Heart left ventricle (tissue), 13 donors: ENCODE data around the gene ZNF512B.

Experiments used
- CTCF ChIP-seq, 12 donors: fragments of 200-600 bp; sonication (generic) in 4 of 12; IDR thresholded peaks; one replicate each; pipeline versions ENCODE4 v1.5.0 to v1.8.0; 2018 to 2022; ENCODE audit warnings: antibody characterized with exemption in 12 of 12, mild to moderate bottlenecking in 5 of 12
- POLR2A ChIP-seq, 2 donors: fragments of 450-650 bp; IDR thresholded peaks; one replicate each; pipeline ENCODE4 v1.6.1; 2017; ENCODE audit warnings: antibody characterized with exemption in 2 of 2, mild to moderate bottlenecking in 2 of 2, moderate library complexity in 2 of 2
- donor health status: ischemic (EF 13 %, LVEDD 7.1; RV severe dilation, severe dysfunction).
- donor health status: DM: no; HTN: yes; CAD: no.
- donor health status: DM: no; HTN: no; CAD: no.
- donor health status: ischemic (EF 25% LVEDD 6.9; RV normal size, moderate dysfunction).
- donor health status: ischemic (EF 25% LVEDD 5.7; RV mildly dilated, moderate dysfunction).
- donor health status: ischemic (EF 35%, LVEDD 5.7; RV mildly dilated, moderate dysfunction).
- donor health status: nonischemic (EF 11% LVEDD 7.7; RV severe dilation, severe dysfunction).
- donor health status: DM: yes; HTN: yes; CAD: no.
- donor health status: PGD.
- donor health status: ischemic (EF 29% LVEDD 5.4; RV normal size, mild dysfunction).
- donor health status: nonischemic (EF 23%, LVEDD 6.1; RV moderate dilation, normal function).

GRCh38 chr20:63963784-63964301, 5.9 kb downstream of the ZNF512B start:
- TF ChIP-seq POLR2A (IDR thresholded peaks at IDR 0.05) (no peak), CTCF (IDR thresholded peaks at IDR 0.05) (no peak)
